HL-60 (cell line): ENCODE data around the gene TACC3.

ENCODE experiments used
- DNase-seq, 2 experiments: peaks; one replicate each; pipeline ENCODE4 v3.0.0-alpha.2; 2010 to 2020; ENCODE audit warnings: low read depth in 1 of 2, low spot score in 1 of 2
- H3K27ac ChIP-seq: fragments of 250-450 bp; sonication (Bioruptor Pico); replicated peaks from 2 replicates; pipeline ENCODE4 v1.5.1; 2020; ENCODE audit warnings: mild to moderate bottlenecking, moderate library complexity
- H3K27me3 ChIP-seq: fragments of 250-450 bp; sonication (Bioruptor Pico); 2 replicates; pipeline ENCODE4 v1.5.1; 2021; ENCODE audit warnings: mild to moderate bottlenecking, moderate library complexity; ENCODE audit not compliant: insufficient read depth, poor library complexity, severe bottlenecking
- H3K4me3 ChIP-seq: replicated peaks from 2 replicates; pipeline ENCODE4 v1.5.1; 2011; ENCODE audit warnings: mild to moderate bottlenecking, control low read depth, low read length; ENCODE audit not compliant: insufficient read depth
- GABPA ChIP-seq: IDR thresholded peaks from 2 replicates; pipeline ENCODE4 v1.6.1; 2012; ENCODE audit warnings: low read depth
- POLR2AphosphoS5 ChIP-seq: IDR thresholded peaks from 2 replicates; pipeline ENCODE4 v1.6.1; 2012; ENCODE audit warnings: low read depth
- SPI1 ChIP-seq: IDR thresholded peaks from 2 replicates; pipeline ENCODE4 v1.6.1; 2012; ENCODE audit warnings: low read depth, mild to moderate bottlenecking, borderline replicate concordance
- TF ChIP-seq, protein P1 (sequence below): IDR thresholded peaks from 2 replicates; pipeline ENCODE4 v1.6.1; 2012; ENCODE audit warnings: low read depth; ENCODE audit not compliant: insufficient replicate concordance
- TF ChIP-seq, protein P2 (sequence below): IDR thresholded peaks from one replicate; pipeline ENCODE4 v1.5.1; 2011; ENCODE audit warnings: low read length, control low read depth, inconsistent platforms; ENCODE audit not compliant: insufficient read depth

TACC3 gene

DNA sequence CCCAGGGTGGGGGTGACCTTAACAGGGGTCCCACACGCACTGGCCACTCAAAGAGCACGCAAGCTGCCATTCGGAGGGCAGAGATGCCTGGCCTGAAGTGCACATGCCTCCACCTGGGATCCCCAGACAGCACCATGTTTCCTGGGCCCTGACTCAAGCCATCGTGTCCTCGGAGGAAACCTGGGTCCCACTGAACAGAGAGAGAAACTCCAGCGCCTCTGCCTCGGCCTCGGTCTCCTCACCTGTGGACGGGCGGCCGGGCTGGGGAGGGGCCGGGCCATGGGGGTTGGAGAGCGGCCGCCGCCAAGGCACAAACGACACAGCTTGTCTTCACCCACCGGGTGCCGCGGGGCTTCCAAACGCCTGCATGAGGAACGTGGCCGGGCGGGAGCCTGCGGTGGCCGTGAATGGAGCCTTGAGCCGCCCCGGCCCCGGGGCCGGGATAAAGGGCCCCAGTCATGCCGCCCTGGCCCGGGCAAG is 41.8 kb downstream of the TACC3 start:
- H3K27me3 ChIP-seq, result peaks cover 30% of the 10 kb centered on the region
- no peak for DNase-seq
- no peak overlapping the region for H3K27ac ChIP-seq
- TF ChIP-seq, protein P1, sequence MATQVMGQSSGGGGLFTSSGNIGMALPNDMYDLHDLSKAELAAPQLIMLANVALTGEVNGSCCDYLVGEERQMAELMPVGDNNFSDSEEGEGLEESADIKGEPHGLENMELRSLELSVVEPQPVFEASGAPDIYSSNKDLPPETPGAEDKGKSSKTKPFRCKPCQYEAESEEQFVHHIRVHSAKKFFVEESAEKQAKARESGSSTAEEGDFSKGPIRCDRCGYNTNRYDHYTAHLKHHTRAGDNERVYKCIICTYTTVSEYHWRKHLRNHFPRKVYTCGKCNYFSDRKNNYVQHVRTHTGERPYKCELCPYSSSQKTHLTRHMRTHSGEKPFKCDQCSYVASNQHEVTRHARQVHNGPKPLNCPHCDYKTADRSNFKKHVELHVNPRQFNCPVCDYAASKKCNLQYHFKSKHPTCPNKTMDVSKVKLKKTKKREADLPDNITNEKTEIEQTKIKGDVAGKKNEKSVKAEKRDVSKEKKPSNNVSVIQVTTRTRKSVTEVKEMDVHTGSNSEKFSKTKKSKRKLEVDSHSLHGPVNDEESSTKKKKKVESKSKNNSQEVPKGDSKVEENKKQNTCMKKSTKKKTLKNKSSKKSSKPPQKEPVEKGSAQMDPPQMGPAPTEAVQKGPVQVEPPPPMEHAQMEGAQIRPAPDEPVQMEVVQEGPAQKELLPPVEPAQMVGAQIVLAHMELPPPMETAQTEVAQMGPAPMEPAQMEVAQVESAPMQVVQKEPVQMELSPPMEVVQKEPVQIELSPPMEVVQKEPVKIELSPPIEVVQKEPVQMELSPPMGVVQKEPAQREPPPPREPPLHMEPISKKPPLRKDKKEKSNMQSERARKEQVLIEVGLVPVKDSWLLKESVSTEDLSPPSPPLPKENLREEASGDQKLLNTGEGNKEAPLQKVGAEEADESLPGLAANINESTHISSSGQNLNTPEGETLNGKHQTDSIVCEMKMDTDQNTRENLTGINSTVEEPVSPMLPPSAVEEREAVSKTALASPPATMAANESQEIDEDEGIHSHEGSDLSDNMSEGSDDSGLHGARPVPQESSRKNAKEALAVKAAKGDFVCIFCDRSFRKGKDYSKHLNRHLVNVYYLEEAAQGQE, result no peak
- TF ChIP-seq GABPA (no peak), SPI1 (no peak), POLR2AphosphoS5 (no peak)
- TF ChIP-seq, protein P2, sequence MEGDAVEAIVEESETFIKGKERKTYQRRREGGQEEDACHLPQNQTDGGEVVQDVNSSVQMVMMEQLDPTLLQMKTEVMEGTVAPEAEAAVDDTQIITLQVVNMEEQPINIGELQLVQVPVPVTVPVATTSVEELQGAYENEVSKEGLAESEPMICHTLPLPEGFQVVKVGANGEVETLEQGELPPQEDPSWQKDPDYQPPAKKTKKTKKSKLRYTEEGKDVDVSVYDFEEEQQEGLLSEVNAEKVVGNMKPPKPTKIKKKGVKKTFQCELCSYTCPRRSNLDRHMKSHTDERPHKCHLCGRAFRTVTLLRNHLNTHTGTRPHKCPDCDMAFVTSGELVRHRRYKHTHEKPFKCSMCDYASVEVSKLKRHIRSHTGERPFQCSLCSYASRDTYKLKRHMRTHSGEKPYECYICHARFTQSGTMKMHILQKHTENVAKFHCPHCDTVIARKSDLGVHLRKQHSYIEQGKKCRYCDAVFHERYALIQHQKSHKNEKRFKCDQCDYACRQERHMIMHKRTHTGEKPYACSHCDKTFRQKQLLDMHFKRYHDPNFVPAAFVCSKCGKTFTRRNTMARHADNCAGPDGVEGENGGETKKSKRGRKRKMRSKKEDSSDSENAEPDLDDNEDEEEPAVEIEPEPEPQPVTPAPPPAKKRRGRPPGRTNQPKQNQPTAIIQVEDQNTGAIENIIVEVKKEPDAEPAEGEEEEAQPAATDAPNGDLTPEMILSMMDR, result no peak
- H3K4me3 ChIP-seq, result no peak overlapping the region

DNA sequence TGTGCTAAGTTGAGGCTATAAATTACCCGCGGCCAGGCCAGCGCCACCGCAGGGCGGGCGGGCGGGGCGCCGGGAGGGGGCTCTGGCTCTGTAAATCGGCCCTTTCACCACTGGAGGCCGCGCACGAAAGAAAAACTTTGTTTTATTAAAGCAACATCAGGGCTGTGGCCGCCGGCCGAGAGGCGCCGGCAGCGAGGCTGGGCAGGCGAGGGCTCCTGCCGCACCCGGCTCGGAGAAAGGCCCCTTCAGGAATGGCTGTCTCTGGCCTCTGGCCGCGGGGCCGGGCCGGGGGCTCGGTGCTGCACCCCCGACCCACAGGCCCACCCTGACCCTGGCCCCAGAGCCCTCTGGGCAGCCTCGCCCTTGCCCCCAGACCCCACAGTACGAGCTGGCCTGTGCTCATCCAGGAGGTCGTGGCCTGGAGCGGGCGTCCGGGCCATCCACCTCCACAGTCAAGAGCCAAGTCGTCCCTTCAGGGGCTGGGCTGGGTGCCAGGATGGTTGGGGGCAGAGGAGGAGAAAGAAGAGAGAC is 42.3 kb downstream of the TACC3 start:
- DNase-seq, result peak in 1 of 2 experiments; percentile 17
- no peak overlapping the region for H3K27ac ChIP-seq

DNA sequence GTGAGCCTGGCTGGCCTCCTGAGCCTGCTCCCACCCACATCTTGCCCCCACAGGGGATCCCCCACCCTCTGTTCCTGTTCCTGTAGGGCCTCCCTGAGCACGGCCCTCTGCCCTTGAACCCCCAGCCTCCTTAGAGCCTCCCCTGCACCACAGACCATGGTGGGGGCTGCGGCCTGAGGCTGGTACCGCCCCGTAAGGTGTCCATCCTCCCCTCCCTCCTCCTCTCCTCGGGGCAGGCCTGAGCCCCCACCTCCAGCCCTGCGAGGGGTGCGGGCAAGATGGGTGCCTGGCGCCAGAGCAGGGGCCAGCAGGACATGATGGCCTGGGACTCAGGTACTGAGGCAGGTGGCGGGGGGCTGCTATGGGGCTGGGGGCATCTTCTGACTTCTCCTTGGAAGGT is 43.3 kb downstream of the TACC3 start:
- Histone ChIP-seq H3K27ac (no peak overlapping the region), H3K27me3 (peaks cover 30% of the 10 kb centered on the region), H3K4me3 (no peak overlapping the region)
- TF ChIP-seq, protein P2, result no peak
- TF ChIP-seq GABPA (no peak), SPI1 (no peak), POLR2AphosphoS5 (no peak)
- TF ChIP-seq, protein P1, result no peak
- DNase-seq, result no peak

More for the DNA sequence above, 42.3 kb downstream of the TACC3 start:
- TF ChIP-seq POLR2AphosphoS5, result no peak
- no peak for TF ChIP-seq SPI1
- TF ChIP-seq GABPA, result no peak
- TF ChIP-seq, protein P2, result no peak
- TF ChIP-seq, protein P1, result no peak
- H3K27me3 ChIP-seq, result peaks cover 30% of the 10 kb centered on the region
- no peak overlapping the region for H3K4me3 ChIP-seq
